NAMALWA (cell line): ENCODE measurements around the gene TNRC6C.
"Not testable (repeated sequence)": the region's sequence is repeated elsewhere in the genome, so short reads cannot be mapped to it uniquely, and the experiment has no call there.

Source experiments
- DNase-seq: peaks from one replicate; pipeline ENCODE4 v3.0.0-alpha.2; 2015; ENCODE audit warnings: low spot score

The TNRC6C gene

DNA sequence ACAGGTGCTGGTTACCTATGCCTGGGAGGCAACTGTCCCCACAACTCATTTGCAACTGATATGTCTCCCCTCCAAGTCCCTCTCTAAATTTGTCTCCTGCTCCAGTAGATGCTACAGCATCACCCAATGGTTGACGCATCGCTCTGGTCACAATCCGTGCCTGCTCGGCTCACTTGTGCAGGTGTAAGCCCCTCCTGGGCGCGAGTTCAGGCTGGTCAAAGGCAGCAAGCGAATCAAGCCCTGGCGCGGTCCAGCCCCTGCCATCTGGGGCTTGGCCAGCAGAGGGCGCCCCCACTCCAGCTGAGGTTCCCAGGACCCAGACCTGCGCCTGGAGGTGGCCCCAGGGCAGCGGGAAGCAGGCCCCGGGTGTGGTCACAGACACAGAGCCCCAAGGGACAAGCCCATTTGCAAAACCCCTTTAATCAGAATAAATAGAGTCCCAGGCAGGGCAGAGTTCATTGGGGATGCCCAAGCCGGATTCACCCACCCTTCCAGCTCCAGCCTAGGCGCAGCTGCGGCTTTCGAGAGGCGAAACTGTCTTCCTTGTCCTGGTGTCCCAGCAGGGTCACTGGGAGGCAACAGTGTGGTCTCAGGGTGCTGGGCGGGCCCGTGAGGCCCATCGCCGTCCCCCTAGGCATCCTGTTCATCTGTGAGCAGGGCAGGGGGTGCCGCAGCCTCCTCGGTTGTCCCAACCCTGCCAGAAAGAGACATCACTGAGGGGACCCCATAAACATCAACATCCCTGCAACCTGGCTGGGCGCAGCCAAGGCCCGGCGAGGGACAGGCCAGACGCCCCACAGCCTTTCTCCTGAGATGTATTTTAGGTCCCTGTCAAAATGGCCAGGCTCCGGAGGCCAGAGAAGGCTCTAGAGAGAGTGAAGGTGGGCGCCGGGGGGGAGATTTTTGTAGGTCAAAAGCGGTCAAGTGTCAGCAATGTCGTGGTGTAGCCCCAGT, 154.3 kb downstream of the TNRC6C start:
- DNase-seq: peak; percentile 75

DNA sequence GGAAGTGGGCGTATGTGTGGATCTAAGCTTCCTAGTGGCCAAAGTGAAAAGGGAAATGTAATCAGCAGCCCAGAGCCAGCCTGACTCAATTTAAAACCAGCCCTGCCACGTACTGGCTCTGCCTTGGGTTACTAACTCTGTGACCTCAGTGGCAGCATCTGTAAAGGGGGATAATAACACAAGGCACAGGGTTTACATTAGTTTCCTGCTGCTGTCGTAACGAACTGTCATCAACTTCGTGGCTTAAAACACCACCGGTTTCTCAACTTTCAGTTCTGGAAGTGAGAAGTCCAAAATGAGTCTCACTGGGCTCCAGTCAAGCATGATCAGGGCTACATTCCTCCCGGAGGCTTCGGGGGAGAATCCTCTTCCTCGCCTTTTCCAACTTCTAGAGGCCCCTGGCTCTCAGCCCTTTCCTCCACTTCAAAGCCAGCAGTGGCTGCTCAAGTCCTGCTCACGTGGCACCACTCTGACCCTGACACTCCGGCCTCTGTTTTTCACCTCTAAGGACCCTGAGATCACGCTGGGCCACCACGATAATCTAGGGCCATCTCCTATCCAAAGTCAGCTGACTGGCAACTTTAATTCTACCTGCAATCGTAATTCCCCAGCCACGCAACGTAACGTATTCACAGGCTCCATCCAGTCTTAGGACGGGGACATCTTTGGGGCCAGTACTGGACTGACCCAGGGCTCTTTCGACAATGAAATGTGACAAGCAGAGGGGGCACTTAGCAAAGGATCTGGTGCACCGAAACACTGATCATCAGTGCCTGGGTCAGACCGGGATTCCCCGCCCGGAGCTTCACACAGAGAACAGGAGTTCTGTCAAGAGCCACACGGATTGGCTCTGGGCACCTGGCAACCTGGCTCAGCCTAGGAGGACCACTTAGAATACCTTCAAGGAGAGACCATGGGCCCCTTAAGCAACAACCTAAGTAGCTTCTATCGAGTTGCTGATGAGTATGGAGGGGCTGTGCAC, 155.6 kb downstream of the TNRC6C start:
- DNase-seq: no peak

DNA sequence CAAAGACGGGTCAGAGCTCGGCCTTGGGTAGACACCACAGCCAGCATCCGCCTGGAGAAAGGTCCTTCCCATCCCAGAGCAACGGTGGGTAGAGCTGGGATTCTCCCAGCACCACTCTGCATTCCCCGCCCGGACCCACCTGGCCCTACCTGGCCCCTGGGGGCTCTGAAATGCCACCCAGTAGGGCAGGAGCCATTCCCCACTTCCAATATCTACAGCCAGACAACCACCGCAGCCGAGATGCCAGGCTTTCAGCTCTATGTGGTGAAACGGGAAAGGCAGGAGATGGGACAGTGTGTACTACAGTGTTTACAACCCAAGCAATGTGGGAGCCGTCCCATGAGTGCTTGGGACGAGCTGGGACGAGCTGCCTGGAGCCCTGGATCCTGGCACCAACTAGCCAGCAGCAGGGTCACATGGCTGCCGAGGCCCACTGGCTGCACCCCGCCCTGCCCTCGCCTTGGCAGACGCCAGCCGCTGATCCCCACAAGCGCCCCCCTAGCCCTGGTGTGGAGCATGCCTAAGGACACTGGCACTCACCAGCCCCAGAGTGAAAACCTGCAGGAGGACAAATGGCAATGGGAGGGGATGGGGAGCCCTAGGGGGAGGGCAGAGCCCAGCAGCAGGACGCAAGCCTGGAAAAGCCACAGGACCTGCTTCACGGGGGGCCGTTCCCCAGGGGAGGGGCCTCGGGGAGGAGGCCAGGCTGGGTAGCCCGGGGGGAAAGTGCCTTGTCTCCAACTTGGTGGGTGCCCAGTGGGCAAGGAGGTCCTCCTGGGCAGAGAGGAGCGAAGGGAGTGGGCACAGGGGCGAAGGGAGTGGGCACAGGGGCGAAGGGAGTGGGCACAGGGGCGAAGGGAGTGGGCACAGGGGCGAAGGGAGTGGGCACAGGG, 156.6 kb downstream of the TNRC6C start:
- DNase-seq: no peak

DNA sequence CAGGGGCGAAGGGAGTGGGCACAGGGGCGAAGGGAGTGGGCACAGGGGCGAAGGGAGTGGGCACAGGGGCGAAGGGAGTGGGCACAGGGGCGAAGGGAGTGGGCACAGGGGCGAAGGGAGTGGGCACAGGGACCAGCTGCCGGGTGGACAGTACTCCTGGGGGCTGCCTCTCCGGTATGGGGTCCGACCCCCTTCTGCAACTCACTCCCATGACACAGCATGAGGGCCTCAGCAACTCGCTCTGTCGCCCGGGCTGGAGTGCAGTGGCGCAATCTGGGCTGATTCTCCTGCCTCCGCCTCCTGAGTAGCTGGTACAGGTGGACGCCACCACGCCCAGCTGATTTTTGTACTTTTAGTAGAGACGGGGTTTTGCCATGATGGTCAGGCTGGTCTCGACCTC, 157.3 kb downstream of the TNRC6C start:
- DNase-seq: not testable (repeated sequence)

DNA sequence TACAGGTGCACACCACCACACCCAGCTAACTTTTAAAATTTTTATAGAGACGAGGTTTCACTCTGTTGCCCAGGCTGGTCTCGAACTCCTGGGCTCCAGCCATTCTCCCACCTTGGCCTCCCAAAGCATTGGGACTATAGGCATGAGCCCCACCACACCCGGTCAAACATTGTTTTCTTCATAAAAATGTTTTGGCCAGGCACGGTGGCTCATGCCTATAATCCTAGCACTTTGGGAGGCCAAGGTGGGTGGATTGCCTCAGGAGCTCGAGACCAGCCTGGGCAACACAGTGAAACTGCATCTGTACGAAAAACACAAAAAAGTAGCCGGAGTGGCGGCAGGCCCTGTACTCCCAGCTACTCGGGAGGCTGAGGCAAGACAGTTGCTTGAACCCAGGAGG, 157.9 kb downstream of the TNRC6C start:
- DNase-seq: no peak

DNA sequence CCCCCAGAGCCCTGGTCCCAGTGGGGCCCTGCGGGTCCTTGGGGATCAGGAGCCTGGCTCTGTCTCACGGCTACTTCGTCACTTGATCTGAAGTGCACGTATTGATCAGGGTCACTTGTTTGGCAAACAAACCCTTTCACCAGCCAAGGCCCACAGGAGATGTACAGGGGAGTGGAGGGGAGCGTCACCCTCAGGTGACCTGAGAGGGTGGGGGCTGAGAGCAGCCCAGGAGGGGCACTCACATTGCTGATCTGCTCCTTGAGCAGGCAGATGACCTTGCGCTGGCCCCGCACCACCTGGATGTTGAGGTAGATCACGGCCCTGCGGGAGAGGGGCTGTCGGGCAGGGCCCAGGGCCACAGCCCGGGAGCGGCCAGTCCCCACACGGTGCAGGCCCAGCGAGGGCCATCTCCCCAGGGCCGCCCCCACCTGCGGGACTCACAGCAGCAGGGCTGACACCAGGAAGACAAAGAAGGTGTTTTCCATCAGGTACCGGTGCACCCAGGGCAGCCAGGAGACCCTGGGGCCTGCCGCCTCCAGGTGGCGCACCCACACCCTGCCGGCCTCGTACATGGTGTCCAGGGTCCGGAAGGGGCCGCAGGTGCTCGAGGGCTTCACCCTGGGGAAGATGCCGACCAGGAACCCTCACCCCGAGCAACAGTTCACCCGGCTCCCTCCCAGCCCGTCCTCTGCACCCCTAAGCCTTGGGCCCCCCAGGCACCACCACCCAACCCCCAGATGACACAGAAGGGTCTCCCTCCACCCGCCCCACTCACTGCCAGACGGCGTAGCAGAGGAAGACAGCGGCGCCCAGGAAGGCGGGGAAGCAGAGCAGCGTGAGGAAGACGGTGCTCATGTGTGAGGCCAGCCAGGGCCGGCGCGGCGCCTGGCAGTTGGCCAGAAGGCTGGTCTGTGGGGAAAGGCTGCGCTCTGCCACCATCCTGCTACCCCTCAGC, 158.8 kb downstream of the TNRC6C start:
- DNase-seq: no peak

DNA sequence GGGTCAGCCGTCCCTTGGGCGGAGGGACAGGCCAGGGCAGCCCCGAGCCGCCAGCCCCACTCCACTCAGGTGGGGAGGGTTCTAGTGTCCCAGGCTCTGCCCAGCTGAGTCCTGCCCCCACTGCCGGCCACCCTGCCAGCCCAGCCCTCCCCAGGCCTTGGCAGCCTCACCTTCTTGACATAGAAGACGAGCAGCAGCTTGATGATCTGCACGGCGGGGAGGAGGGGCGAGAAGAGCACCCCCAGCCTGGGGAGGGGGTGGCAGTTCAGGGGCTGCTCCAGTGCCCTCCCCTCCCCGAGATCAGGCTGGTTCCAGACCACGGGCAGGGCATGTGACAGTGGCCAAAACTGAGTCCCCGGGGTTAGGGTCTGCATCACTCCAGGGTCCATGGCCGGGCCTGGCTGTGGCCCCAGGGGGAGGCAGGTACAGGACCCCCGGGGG, 160.3 kb downstream of the TNRC6C start:
- no peak for DNase-seq

DNA sequence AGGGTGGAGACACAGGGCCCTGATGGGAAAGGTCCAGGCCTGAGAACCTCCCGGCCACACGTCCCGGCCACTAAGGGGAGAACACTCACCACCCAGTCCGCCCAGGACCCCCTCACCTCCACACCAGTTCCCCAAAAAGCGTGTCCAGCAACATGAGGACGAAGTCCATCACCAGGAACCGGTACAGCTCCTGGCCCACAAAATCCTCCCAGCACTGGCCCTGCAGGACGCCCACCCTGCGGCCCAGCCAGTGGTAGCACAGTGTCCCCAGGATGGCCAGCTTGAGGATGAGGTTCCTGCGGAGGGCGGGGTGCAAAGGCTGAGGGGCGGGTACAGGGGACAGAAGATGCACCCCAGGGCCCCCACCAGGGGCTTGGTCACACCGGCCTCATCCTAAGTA, 162.0 kb downstream of the TNRC6C start:
- DNase-seq: no peak

DNA sequence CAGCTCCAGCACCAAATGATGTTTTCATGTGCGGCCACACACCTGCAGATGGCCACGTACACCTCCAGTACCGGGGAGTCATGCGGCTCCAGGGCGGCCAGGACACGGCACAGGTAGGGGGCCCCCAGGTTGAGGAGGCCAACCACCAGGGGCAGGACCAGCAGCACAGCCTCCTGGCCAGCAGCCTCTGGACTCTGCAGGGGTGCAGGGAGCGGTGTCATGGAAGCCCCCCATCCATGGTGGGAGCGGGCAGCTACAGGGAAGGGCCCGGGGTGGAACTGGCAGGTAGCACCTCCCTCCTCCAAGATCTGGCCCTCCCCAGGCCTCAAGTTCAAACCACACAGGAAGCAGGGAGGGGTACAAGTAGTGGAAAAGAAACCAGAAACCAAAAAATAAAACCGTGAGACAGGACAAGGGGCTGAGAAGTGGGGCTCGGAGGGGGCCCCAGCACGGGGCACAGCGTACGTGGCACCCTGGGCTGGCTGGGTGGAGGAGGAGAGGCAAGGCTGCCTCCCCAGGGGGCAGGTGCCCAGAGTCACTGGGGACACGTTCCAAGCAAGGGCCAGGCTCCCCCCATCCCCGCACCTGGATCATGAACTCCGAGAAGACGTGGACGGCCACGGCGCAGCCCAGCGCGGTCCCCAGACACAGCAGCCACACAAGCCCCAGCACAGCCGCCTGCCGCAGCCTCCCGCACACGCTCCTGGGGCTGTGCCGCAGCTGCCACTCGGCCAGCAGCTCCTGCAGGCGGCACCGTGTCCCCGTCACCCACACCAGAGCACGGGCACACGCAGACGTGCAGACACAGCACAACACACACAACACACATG, 162.7 kb downstream of the TNRC6C start:
- no peak for DNase-seq

DNA sequence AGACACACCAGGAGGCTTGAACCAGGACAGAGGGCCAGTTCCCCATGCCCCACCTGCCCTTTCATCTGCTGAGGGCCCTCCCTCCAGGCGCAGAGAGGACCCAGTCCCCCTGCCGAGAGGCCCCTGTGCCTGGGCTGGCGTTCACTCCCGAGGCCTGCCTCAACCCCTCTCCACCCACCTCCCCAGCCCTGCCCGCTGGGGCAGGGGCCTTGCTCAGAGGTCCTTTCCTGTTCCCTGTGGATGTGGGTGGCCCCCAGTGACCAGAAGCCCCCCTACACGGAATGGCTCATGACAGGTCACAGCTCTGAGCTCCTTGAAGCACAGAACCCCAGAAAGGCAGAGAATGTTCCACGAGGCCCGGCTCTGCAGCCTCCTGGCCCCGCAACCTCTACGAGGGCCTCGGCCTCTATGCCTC, 163.3 kb downstream of the TNRC6C start:
- DNase-seq: no peak

DNA sequence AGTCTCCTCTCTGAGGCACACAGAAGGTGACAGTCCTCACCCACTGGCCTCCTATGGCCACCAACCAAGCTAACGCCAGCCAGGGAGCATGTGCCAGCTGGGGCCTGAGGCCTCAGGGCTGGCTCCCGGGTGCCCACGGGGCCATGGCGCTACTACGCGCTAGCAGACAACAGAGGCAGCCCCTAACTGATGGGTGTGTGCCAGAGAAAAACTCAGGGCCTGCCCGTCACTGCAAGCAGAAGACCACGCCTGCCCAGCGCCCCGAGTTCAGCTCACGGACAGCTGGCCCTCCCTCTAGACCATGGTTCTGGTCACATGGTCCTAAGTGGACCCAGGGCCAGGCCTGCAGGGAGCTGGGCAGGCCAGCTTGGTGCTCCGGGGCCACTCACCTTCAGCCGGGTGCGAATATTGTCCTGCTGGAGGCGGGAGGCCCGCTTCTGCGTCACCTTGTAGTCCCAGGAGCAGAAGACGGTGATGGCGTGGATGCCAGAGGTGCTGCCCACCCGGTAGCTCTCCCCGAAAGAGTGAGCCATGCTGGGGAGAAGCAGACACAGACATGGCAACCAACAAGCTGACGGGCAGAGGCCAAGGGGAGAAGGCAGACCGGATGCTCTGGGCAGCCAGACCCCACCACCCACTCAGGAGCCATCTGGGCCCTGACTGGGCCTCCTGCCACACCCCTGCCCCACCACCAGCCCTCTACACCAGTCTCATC, 163.9 kb downstream of the TNRC6C start:
- no peak for DNase-seq

DNA sequence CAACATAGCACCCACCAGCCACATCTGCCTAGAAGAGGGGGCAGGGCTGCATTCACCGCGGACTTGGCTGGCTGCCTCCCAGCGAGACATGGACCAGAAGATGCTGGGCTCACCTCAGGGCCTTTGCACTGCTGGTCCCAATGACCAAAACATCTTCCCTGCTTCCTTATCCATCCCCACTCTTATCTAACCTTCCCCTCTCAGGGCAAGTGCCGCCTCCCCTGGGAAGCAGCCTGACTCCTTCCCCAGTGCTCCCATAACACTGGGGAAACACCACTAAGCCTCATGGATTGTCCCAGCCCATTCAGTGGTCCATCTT, 164.4 kb downstream of the TNRC6C start:
- no peak for DNase-seq

DNA sequence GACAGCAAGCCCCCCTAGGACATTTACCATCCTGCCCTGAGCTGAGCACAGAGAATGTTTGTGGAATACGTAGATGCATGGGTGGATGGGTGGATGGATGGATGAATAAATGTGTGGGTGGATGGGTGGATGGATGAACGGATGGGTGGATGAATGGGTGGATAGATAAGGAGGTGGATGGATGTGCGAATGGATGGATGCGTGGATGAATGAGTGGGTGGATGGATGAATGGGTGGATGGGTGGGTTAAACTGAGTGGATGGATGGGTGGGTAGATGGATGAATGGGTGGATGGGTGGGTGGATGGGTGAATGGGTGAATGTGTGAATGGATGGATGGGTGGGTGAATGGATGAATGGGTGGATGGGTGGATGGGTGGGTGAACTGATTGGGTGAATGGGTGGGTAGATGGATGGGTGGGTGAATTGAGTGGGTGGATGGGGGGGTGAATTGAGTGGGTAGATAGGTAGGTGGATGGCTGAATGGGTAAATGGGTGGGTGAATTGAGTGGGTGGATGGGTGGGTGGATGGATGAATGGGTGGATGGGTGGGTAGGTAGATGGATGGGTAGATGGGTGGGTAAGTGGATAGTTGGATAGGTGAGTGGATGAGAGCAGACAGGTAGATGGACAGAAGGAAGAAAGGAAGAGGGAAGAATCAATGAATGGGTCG, 164.9 kb downstream of the TNRC6C start:
- DNase-seq: no peak

DNA sequence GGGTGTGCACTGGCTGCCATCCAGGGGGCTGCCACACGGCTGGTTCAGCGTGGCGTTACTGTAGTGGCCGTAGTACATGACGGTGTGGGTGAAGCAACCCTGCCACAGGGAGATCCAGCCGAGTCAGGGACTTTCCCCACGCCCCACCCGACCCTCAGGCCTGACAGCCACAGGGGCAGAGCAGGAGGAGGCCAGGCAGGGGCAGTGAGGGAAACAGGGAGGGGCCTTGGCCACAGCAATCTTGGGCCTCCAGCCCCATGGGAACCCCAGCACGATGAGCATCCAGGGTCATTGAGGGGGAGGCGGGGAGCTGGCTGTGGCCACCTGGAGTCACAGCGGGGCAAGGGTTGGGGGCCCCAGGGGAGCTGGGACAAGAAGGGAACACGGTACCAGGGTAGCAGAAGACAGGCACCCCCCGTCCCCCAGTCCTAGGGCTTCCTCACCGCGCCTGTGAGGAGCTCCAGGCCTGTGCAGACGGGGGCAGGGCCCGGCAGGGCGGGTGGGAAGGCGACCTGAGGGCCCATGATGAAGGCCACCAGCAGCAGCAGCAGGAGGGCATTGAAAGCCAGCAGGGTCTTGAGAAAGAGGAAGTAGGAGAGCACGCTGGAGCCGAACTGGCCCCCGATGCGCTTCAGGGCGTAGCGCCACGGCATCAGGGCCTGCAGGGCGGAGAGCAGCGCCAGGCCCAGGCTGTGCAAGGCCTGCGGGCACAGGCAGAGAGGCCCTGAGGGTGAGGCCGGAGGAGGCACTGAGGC, 165.8 kb downstream of the TNRC6C start:
- peak; percentile 90 for DNase-seq

DNA sequence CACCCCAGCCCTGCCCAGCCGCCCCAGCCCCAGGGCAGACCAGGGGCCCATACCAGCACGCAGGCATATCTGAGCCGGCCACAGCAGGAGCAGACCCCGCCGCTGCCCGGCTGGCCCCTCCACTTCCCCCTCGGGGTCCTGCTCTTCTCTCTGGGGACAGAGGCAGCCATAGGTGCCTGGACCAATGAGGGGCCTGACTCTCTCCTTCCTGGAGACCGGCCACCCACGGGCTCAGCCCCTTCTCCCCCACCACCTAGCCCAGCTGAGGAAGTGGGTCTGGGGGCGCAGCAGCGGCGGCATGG, 166.3 kb downstream of the TNRC6C start:
- DNase-seq: no peak

DNA sequence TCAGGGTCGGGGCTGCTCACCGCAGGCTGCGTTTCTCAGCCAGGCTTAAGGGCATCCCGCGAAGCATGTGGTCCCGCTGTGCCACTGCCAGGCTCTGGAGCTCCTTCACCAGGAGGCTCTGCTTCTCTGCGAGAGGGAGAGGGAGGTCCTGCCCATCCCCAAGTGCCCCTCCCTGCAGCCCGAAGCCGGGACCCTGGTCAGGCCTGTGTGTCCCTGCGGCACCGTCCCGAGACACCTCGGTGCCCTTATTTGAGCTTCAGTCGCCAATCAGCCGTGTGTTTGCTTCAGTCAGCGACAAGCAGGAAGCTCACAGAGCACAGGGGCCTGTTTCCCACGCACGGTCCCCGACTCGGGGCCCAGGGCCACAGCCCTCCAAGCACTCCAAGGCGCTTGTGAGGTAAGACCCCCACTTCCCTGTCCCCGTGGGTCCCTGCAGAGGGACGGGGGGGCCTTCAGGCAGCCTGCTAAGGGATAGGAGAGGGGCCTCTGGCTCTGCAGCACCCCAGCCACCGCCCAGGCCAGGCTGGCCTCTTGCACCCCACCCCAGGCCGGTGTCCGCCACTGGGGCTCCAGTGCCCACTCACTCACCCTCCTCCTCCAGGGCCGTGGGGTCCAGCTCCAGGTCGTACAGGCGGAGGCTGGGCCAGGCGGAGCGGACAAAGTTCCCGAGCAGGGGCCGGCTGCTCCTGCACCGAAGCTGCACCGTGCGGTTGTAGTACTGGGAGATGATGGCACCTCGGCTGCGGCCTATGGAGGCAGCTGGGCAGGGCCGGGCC, 166.8 kb downstream of the TNRC6C start:
- peak; percentile 51 for DNase-seq
